ENCODE results near the gene CMYA5.

DNA sequence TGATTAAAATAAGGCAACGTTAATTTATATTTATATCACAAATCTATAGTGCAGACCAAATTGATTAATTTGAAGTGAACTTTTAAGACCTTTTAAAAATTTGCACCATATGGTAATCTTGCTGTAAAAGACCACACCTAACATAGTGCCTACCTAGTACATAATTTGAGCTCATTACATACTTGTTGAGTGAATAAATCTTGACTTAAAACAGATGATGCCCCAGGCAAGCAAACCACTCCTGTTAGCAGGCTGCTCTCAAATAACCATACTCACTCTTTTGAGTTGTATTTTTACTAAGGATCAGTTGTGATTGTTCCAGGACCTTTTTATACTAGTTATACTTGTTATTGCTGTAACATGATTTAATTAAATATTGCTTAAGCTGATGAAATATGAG, 27.2 kb downstream of the CMYA5 start:
- TF ChIP-seq, protein P1, sequence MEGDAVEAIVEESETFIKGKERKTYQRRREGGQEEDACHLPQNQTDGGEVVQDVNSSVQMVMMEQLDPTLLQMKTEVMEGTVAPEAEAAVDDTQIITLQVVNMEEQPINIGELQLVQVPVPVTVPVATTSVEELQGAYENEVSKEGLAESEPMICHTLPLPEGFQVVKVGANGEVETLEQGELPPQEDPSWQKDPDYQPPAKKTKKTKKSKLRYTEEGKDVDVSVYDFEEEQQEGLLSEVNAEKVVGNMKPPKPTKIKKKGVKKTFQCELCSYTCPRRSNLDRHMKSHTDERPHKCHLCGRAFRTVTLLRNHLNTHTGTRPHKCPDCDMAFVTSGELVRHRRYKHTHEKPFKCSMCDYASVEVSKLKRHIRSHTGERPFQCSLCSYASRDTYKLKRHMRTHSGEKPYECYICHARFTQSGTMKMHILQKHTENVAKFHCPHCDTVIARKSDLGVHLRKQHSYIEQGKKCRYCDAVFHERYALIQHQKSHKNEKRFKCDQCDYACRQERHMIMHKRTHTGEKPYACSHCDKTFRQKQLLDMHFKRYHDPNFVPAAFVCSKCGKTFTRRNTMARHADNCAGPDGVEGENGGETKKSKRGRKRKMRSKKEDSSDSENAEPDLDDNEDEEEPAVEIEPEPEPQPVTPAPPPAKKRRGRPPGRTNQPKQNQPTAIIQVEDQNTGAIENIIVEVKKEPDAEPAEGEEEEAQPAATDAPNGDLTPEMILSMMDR (conservative IDR thresholded peaks at IDR 0.05; ENCODE audit: low read length), result no peak
- no peak for TF ChIP-seq EZH2phosphoT487 (IDR thresholded peaks at IDR 0.05; ENCODE audit: borderline replicate concordance)

Data from Loucy (cell line).